Neural progenitor cell (in vitro differentiated cells): Measurements from ENCODE around the gene ZBTB20.

Experiments
- EZH2 ChIP-seq: fragments of 200-600 bp; sonication (generic); IDR thresholded peaks from 2 replicates; pipeline ENCODE4 v1.6.1; 2017; ENCODE audit warnings: antibody characterized with exemption, mild to moderate bottlenecking, moderate library complexity
- EZH2phosphoT487 ChIP-seq: fragments of 200-600 bp; sonication (generic); IDR thresholded peaks from 2 replicates; pipeline ENCODE4 v1.6.1; 2017; ENCODE audit warnings: antibody characterized with exemption
- TF ChIP-seq, protein P1 (sequence below): fragments of 200-600 bp; sonication (generic); IDR thresholded peaks from 2 replicates; pipeline ENCODE4 v1.5.1; 2017; ENCODE audit warnings: antibody characterized with exemption, mild to moderate bottlenecking

DNA sequence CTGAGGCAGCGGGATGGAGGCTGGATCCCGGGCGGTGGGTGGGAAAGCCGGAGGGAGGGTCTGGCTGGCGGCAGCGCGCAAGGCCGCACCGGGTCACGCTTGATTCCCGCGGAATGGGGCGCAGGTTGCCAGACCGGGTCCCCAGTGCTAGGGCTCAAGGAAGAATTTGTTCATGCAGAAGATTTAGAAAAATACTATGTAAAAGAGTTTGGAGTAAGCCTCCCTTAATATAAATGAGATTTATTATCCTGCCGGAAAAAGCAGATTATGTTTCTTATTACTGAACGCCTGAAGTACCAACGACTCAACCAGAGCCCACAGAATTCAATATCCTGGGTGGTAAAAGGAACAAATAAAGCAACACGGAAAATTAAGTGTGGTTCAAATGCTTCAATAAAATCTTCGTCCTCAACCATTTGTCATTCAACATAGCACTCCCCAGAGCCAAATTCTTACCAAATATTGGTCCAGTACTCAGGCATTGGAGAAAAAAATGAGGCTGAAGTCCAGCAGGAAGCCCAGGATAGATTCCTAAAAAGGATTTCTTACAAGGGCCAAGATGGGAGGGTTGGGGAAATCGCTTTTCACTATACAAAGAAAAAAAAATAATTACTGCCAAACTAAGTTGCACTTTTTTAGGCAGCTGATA is 1.2 kb upstream of the ZBTB20 start:
- TF ChIP-seq, protein P1, sequence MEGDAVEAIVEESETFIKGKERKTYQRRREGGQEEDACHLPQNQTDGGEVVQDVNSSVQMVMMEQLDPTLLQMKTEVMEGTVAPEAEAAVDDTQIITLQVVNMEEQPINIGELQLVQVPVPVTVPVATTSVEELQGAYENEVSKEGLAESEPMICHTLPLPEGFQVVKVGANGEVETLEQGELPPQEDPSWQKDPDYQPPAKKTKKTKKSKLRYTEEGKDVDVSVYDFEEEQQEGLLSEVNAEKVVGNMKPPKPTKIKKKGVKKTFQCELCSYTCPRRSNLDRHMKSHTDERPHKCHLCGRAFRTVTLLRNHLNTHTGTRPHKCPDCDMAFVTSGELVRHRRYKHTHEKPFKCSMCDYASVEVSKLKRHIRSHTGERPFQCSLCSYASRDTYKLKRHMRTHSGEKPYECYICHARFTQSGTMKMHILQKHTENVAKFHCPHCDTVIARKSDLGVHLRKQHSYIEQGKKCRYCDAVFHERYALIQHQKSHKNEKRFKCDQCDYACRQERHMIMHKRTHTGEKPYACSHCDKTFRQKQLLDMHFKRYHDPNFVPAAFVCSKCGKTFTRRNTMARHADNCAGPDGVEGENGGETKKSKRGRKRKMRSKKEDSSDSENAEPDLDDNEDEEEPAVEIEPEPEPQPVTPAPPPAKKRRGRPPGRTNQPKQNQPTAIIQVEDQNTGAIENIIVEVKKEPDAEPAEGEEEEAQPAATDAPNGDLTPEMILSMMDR: no peak
- TF ChIP-seq EZH2 (no peak), EZH2phosphoT487 (no peak)
